ENCODE results near the gene LRBA.

GRCh38 chr4:150423503-150423902 lies 591.6 kb downstream of the LRBA start:
- no peak for TF ChIP-seq CTCF (IDR thresholded peaks at IDR 0.05; ENCODE audit: low read depth, low read length, poor library complexity, severe bottlenecking)
- TF ChIP-seq EZH2phosphoT487 (IDR thresholded peaks at IDR 0.05; ENCODE audit: borderline replicate concordance, low read length) = no peak
